ENCODE measurements around the gene IRAK2. TPM values are rescaled to one million over a fixed set of nuclear protein-coding genes. Genes with fewer than 3 reads are reported as not detected.
A peak's percentile ranks its signal among the peaks of the same experiment; 100 is the strongest.

The IRAK2 gene
- total RNA-seq, 1 experiment from 2014 or later: 6.4 TPM

DNA sequence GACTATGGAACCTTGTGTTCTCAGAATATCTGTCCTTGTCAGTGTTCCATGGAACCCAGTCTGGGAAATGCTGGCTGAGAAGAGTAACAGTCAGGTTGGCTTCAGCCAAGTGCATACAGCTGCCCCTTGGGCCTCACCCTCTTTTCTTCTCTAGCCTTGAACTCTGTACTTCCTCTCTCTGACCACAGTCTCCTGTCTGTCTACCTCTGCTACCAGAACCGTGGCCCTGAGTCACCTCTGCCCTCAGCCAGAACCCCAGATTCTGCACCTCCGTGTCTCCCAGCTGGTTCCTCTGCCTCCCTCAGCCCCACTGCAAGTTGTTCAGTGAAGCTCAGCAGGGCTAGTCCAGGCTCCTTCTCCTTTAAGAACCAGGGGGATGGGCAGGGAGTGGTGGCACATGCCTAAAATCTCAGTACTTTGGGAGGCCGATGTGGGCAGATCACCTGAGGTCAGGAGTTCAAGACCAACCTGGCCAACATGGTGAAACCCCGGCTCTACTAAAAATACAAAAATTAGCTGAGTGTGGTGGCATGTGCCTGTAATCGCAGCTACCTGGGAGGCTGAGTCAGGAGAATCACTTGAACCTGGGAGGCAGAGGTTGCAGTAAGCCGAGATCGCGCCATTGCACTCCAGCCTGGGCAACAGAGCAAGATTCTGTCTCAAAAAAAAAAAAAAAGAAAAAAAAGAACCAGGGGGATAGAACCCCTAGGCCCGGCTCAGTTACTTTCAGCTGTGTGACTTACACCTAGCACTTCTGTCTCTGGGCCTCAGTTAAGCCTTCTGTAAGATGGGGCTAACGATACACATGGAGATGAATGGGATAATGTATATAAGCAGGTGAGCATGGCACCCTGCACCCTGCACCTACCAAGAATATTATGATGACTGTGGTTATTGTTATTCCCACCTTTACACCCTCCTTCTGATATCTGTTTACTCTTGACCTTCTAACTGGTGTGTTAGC is 59.2 kb downstream of the IRAK2 start:
- no peak for DNase-seq (ENCODE audit: low spot score)

DNA sequence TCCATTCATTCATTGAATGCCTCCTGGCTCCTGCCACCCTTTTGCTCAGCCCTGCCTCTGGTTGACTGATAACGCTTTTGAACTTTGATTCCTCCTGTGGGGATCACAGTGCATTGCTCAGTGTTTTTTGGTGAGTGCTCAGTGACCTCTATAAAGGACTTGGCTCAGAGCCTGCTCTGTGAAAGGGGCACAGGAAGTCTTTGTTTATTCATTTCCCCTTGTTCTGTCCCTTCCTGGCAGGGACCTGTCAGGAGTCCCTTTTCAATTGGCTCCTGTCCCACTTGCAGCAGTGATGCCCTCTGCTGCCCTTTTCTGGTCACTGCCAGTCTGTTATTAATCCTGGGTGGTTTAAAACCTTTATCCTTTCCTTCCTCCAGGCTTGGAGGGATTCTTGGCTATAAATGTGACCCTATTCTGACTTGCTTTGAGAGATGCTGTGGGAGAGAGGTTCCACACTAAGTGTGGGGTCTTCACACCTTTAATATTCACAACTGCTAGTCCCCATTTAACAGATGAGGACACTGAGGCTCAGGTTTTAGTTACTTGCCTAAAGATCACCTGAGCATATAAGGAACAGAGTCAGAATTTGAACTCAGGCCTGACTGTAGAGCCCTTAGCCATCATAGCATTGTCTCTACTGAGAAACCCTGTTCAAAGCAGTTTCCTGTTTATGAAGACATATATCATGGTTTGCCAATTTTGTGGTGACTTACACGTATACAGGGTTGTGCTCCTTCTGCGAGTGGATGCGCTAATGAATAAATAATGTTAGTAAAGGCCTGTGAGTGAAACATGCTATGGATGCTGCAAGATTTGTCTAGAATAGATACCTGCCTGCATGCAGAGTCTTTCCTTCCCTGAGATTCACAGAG is 60.3 kb downstream of the IRAK2 start:
- peak; percentile 86 for DNase-seq (ENCODE audit: low spot score)

DNA sequence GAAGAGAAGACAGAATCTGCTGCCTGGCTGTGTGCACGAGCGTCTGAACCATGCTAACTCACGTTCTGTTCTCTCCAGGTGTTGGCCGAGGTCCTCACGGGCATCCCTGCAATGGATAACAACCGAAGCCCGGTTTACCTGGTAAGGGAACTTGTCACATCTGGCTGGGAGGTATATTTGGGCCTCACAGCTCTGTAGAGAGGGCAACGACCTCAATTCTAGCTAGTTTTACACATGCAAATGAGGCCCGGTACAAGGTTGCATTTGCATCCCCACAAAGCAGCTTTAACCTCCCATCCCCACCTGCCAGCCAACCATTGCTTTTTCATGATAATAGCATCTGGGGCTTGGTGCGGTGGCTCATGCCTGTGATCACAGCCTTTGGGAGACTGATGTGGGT is 61.6 kb downstream of the IRAK2 start:
- DNase-seq (ENCODE audit: low spot score): no peak

DNA sequence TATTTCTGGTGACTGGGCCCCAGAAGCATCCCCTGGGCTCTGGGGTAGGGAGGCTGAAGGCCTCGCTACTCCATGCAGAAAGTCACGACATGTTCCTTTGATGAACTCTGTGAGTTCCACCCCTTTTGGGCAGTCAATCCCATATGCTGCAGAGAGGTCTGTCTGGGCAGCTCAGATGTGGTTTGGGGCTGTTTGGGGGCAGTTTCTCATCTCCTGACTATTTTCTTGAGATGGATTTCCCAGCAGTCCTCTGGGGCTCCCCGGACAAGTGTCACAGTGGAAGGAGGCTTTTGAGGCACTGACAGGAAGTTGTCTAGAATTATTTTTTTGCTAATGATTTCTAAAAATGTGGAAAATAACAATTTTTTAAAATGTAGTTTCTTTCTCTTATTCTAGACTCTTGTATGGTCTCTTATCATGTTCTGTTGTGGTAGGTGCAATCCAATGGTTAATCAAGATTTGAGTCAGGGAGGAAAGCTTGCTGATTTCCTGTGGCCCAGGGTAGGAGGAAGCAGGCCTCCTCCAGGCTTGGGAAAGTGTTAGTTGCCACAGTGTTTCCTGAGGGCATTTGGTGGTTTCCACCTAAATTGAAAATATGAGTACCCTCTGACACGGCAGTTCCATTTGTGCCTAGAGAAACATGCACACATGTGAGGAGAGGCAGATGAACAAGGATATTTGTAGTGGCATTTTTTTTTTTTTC is 63.7 kb downstream of the IRAK2 start:
- DNase-seq (ENCODE audit: low spot score): no peak

DNA sequence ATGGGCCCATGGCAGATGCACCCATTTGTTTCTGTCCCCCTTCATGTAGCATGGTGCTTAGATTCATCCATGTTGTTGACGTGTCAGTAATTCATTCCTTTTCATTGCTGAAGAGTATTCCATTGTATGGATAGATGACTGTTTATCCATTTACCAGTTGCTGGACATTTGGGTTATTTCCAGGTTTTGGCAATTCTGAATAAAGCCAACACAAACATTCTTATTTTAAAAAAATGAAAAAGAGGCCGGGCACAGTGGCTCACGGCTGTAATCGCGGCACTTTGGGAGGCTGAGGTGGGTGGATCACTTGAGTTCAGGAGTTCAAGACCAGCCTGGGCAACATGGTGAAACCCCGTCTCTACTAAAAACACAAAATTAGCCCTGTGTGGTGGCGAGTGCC is 64.9 kb downstream of the IRAK2 start:
- DNase-seq (ENCODE audit: low spot score): no peak

DNA sequence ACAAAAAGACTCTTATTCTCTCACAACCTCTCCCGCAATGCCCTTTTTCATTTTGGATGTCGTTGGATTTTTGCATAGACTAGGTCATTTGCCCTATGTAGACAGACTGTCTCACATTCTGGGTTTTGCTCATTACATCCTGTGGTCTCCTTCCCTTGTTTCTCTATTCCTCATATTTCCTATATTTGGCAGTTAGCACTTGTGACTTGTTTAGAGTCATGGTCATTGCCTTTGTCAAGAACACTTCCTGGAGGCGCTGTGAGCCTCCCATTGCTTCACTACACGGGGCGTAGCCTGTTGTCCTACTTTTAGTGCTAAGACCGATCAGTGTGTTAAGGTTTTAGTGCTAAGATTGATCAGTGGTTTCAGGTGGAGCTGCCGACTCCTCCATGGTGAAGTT is 67.4 kb downstream of the IRAK2 start:
- no peak for DNase-seq (ENCODE audit: low spot score)

DNA sequence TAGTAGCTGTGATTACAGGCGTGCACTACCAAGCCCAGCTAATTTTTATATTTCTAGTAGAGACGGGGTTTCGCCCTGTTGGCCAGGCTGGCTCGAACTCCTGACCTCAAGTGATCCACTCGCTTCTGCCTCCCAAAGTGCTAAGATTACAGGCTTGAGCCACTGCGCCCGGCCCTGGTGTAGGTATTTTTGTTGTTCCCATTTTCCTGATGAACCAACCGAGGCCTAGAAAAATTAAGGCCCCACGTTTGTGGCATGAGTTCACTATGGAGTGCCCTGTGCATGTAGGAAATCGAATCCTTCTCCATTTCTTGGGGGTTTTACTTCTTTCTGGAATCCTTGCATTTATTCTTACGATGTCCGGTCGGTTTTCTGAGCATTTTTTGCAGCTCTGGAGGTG is 69.3 kb downstream of the IRAK2 start:
- no peak for DNase-seq (ENCODE audit: low spot score)

DNA sequence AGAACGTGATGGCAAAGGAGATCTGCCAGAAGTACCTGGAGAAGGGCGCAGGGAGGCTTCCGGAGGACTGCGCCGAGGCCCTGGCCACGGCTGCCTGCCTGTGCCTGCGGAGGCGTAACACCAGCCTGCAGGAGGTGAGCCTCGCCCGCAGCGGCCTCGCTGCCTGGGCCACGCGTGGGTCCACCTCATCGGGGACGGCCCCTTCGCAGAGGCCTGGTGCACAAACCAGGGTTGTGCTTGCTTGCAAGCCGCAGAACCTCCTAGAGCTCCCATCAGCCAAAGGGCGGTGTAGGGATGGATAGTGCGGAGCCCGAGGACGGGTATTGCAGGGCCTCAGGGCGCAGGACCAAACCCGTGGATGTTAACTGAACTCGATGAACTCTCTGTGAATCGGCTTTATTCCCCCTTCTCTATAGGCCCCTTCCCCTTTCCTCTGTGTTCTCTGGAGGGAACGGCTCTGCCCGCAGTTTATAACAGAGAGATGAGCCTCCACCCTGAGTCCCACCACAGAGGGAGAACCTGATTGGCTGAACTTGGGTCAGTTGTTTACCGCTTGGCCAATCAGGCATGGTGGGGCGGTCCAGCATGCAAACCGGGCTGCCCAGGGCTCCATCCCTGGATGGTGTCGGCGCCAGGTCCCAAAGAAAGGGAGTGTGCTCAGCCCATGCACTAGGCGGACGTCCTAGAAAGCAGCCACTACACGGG is 70.0 kb downstream of the IRAK2 start:
- no peak for DNase-seq (ENCODE audit: low spot score)

DNA sequence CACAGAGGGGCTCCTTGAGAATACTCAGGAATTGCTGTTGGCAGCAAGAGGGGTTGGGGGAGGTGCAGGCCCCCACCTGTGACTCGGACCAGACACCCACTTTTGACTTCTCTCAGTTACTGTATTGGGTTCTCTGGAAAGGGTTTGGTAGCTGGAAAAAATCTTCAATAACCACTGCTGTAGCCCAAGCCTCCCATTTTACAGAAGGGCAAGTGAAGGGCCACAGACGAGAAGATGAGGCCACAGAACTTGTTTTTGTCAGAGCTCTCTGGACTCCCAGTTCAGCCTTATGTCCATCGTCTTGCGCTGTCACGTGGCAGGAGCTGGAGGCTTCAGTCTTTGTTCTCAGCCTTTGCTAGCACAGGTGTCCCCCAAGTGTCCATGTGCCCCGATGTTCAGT is 70.8 kb downstream of the IRAK2 start:
- no peak for DNase-seq (ENCODE audit: low spot score)

DNA sequence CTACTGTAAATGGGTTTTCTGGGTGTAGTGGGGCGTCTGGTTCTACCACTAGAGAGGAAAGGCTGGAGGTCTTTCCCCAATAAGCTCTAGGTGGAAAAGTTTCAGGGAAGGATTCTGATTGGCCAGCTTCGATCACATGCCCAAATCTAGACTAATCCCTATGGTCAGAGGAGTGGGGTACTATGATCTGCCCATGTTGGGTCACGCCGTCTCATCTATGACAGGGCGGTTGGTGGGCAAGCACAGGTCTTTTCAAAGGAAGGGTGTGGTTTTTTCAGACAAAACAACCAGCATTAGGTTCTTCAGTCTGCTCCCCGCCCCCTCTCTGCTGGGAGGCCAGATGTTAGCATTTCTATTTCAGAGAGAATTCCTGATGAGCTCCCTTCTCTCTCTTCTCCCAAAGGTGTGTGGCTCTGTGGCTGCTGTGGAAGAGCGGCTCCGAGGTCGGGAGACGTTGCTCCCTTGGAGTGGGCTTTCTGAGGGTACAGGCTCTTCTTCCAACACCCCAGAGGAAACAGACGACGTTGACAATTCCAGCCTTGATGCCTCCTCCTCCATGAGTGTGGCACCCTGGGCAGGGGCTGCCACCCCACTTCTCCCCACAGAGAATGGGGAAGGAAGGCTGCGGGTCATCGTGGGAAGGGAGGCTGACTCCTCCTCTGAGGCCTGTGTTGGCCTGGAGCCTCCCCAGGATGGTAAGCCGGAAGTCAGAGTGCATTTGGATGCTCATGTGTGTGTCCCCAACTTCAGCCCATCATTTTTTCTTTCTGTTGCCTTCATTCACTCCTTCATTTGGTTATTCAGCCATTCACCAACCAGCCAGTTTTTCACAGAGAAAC is 73.8 kb downstream of the IRAK2 start:
- no peak for DNase-seq (ENCODE audit: low spot score)

DNA sequence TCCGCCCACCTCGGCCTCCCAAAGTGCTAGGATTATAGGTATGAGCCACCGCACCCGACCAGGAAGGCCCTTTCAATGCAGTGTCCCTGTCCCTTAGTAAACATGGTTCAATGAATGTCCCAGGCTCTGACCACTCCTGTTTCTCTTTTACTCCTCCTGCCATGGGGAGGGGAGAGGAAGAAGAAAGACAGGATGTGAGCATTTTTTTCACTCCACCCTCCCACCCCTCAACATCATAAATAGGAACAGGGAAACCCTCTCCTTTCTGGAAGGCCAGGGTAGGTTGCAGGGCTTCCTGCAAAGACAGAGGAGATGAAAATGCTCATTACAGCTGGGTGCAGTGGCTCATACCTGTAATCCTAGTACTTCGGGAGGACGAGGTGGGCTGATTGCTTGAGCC is 76.1 kb downstream of the IRAK2 start:
- DNase-seq (ENCODE audit: low spot score): no peak

DNA sequence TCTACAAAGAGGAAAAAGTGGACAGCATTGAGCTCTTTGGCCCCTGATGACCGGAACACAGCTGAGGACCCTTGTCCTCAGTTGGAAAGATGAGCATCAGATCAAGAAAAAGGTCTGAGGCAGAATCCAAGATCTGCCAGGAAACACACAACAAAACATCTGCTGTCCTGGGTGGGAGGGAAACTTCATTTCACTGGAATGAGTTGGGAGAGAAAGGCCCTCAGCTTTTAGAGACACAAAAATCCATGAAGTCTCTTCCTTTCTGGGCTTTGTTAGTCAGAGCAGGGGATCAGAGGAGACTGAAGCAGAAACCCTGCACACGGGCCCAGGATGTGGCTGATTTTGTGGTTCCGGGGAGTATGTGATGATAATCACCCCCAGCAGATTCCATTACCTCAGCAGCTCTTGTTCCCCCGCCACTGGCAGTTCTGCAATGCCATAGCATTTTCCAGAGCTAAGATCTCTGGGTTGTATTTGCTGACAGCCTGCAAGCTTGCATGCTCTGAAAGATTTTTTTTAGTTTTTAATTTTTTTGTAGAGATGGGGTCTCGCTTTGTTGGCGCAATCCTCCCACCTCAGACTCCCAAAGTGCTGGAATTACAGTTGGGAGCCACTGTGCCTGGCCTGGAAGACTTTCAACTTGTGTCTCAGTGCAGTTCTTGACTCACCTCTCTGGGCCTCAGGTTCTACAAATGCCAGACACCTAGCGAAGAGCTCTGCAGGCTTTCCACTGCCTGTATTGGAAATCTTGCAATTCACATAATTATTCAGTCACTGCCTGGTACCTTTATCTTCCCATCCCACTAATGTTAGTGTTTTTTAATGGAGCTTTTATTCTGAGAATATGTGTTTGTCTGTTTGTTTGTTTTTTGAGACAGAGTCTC is 77.7 kb downstream of the IRAK2 start:
- DNase-seq (ENCODE audit: low spot score): peak; percentile 38

DNA sequence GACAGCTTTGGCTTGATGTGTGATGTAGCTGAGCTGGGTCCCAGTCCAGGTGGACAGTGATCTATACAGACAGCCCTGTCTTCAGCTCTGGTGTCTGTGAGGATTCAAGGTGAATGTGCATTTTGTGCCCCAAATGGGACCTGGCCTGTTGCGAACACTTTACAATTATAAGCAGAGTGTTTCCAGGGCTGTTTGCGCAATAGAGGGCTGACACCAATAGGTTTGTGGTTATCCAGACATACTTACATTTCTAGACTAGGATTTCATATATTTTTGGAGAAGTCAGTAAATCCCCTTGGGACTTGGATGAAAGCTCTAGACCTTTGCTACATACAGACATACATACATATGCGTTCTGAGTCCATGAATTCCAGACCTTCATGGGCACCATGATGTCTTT is 79.3 kb downstream of the IRAK2 start:
- DNase-seq (ENCODE audit: low spot score): no peak

DNA sequence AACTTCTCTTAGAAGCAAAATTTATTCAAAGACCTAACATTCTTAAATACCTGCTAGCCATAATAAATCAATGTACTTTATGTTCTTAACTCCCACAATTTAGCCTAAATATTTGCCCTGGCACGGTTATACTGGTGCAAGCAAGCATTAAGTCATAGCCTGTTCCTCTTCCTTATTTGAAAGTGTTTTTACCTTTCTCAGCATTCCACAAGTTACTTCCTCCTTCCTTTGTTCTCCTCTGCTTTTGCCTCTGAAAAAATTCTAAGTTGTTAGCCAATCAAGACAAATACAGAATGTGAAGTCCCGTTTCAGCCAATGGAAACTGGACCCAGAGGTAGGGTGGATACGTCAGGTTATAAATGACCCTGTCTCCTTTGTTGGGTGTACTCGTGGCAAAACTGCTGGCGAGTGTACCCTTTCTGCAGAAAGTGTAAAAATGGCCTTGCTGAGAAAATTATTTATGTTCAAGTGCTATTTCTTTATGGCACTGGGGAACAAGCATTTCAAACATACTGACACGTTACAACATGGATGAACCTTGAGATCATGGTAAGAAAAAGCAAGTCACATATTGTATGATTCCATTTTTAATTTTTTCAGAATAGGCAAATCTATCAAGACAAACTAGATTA is 80.5 kb downstream of the IRAK2 start:
- DNase-seq (ENCODE audit: low spot score): no peak

DNA sequence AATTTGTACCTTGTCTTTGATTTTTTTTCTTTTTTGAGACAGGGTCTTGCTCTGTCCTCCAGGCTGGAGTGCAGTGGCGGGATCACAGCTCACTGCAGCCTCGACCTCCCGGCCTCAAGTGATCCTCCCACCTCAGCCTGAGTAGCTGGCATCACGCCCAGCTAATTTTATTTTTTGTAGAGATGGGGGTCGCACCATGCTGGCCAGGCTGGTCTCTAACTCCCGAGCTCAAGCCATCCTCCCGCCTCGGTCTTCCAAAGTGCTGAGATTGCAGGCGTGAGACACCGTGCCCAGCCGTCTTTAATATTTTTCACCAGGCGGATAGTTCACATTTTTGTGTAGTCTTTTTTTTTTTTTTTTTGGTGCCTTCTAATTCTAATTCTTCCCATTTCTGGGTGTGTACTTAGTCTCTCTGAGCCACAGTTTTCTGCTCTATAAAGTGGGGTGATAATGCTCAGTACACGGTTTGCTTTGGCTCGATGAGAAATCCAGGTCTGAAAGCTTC is 83.0 kb downstream of the IRAK2 start:
- no peak for DNase-seq (ENCODE audit: low spot score)

DNA sequence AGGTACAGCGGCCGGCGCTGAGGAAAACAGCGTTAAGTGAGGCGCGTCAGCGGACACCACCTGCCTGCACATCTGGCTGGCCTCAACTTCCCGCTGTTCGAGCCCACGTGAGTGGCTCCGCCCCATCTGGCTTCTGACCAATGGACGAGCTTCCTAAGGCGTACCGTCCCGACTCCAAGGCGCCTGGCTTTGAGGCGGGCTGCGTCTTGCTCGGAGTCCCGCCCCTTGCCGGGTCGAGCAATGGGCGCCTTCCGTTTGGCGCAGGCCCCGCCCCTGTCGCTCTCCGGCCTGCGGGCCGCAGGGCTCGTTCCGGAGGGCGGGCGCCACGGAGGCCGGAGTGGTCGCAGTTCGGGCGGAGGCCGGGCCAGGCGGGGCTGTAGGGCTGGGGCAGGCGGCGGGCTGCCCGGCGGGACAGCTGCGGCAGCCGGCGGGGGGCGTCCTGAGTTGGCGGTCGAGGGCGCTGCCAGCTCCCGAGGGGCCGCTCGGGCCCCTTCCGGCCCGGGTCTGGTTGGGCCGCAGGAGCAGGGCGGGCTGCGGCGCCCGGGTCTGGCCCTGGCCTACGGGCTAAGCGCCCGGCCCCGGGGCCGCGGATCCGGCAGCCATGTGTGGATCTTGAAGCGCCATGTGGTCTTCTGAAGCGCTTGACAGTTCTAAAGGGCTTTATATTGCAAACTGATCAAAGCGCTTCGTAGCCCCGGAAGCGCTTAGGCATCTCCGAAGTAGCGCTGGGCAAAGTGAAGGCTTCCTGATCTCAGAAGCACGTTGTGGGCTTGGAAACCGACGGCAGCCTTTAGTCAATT is 83.7 kb downstream of the IRAK2 start, which contains the start of gene TATDN2:
Gene TATDN2 (plus strand): TSS at position 276 of the 800 bp plus-strand sequence. CDS start 742 bp downstream, outside the sequence.
- DNase-seq (ENCODE audit: low spot score): peak; percentile 88

DNA sequence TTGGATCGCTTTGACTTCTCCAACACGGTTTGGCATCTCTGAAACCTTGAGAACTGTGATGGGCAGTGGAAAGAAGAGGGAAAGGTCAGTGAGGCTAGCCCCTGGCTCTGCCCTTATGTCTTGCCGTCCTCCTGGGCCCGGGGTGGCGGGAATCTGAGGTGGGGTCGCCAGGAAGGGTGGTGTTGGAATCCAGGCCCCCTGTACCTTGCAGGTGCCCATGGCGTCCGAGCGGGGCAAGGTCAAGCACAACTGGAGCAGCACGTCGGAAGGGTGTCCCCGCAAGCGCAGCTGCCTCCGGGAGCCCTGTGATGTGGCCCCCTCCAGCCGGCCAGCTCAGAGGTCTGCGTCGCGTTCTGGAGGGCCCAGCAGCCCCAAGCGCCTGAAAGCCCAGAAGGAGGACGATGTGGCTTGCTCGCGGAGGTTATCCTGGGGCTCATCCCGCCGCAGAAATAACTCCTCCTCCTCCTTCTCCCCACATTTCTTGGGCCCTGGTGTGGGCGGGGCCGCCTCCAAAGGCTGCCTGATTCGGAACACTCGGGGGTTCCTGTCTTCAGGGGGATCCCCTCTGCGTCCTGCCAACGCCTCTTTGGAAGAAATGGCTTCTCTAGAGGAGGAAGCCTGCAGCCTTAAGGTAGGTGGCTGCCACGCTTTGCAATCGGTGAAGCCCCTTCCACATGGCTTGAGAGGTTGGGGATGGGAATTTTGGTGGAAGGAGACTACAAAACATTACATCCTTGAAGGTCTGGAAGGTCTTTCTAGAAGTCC is 84.4 kb downstream of the IRAK2 start:
- DNase-seq (ENCODE audit: low spot score): peak; percentile 21
